ENCODE measurements around the gene EIF4G3. TPM values are rescaled to one million over a fixed set of nuclear protein-coding genes. Genes with fewer than 3 reads are reported as not detected.

The EIF4G3 gene
- polyA plus RNA-seq, 1 donor (not counting 4 experiments of a cell fraction or from before 2014, with no cell fraction given) = 44.6 TPM

GRCh38 chr1:21037091-21037490 is 139.6 kb downstream of the EIF4G3 start:
- dilution Hi-C loops (cut with MboI; ENCODE audit: extremely low pct_ligation_motif_present, low sequenced_read_pairs) = no loop called here
- H3K4me3 ChIP-seq (ENCODE audit: control insufficient read depth in 2 of 3, extremely low read depth in 1 of 3, insufficient read depth in 2 of 3, low read depth in 1 of 3, low read length in 3 of 3) = no peak overlapping the region
- no peaks in the 10 kb centered on the region for H3K9me1 ChIP-seq (ENCODE audit: control insufficient read depth, extremely low read depth, insufficient read depth, low read length)
- H3K4me1 ChIP-seq (ENCODE audit: control insufficient read depth, extremely low read depth, insufficient read depth, low read length) = no peaks in the 10 kb centered on the region
- no peak overlapping the region for H2AFZ ChIP-seq (ENCODE audit: control insufficient read depth, low read length)
- H3K4me2 ChIP-seq (ENCODE audit: control insufficient read depth, extremely low read depth, insufficient read depth, low read depth, low read length) = no peak overlapping the region
- no peaks in the 10 kb centered on the region for H3K9me3 ChIP-seq (ENCODE audit: control insufficient read depth, low read depth, low read length)
- TF ChIP-seq CTCF (optimal IDR thresholded peaks at IDR 0.05 in 1 of 3, IDR thresholded peaks at IDR 0.05 in 1 of 3, conservative IDR thresholded peaks at IDR 0.05 in 1 of 3; ENCODE audit: extremely low read depth in 1 of 3, insufficient read depth in 2 of 3, low read length in 3 of 3) (no peak), EZH2 (IDR thresholded peaks at IDR 0.05; ENCODE audit: low read length) (no peak)
- DNase-seq (ENCODE audit: low read depth, low spot score) (no peak), FAIRE-seq (no peak)
- no peaks in the 10 kb centered on the region for H3K36me3 ChIP-seq (ENCODE audit: control insufficient read depth in 2 of 2, extremely low read depth in 1 of 2, insufficient read depth in 2 of 2, low read length in 2 of 2)
- H3K79me2 ChIP-seq (ENCODE audit: control insufficient read depth, insufficient read depth, low read length) = peaks cover 32% of the 10 kb centered on the region
- H3K9ac ChIP-seq (ENCODE audit: control insufficient read depth, extremely low read depth, insufficient read depth, low read length) = no peak overlapping the region
- no peaks in the 10 kb centered on the region for H3K27me3 ChIP-seq (ENCODE audit: control insufficient read depth, extremely low read depth, insufficient read depth, low read length)
- H3K27ac ChIP-seq (ENCODE audit: control insufficient read depth, insufficient read depth, low read length) = no peak overlapping the region
- no peaks in the 10 kb centered on the region for H4K20me1 ChIP-seq (ENCODE audit: control insufficient read depth, extremely low read depth, insufficient read depth, low read length)

- H3K9ac ChIP-seq (ENCODE audit: control insufficient read depth, extremely low read depth, insufficient read depth, low read length) = no peak overlapping the region
- dilution Hi-C loops (cut with MboI; ENCODE audit: extremely low pct_ligation_motif_present, low sequenced_read_pairs) = no loop called here
- no peaks in the 10 kb centered on the region for H3K9me3 ChIP-seq (ENCODE audit: control insufficient read depth, low read depth, low read length)
- H3K9me1 ChIP-seq (ENCODE audit: control insufficient read depth, extremely low read depth, insufficient read depth, low read length) = no peaks in the 10 kb centered on the region
- FAIRE-seq (no peak), DNase-seq (ENCODE audit: low read depth, low spot score) (no peak)
- peaks cover 32% of the 10 kb centered on the region for H3K79me2 ChIP-seq (ENCODE audit: control insufficient read depth, insufficient read depth, low read length)
- no peaks in the 10 kb centered on the region for H3K4me1 ChIP-seq (ENCODE audit: control insufficient read depth, extremely low read depth, insufficient read depth, low read length)
- no peak overlapping the region for H3K4me2 ChIP-seq (ENCODE audit: control insufficient read depth, extremely low read depth, insufficient read depth, low read depth, low read length)
- H3K27ac ChIP-seq (ENCODE audit: control insufficient read depth, insufficient read depth, low read length) = no peak overlapping the region
- no peaks in the 10 kb centered on the region for H4K20me1 ChIP-seq (ENCODE audit: control insufficient read depth, extremely low read depth, insufficient read depth, low read length)
- H3K36me3 ChIP-seq (ENCODE audit: control insufficient read depth in 2 of 2, extremely low read depth in 1 of 2, insufficient read depth in 2 of 2, low read length in 2 of 2) = no peaks in the 10 kb centered on the region
- H3K4me3 ChIP-seq (ENCODE audit: control insufficient read depth in 2 of 3, extremely low read depth in 1 of 3, insufficient read depth in 2 of 3, low read depth in 1 of 3, low read length in 3 of 3) = no peak overlapping the region
- no peak overlapping the region for H2AFZ ChIP-seq (ENCODE audit: control insufficient read depth, low read length)
- H3K27me3 ChIP-seq (ENCODE audit: control insufficient read depth, extremely low read depth, insufficient read depth, low read length) = no peaks in the 10 kb centered on the region
- no peak for TF ChIP-seq EZH2 (IDR thresholded peaks at IDR 0.05; ENCODE audit: low read length)
- TF ChIP-seq CTCF (optimal IDR thresholded peaks at IDR 0.05 in 1 of 3, IDR thresholded peaks at IDR 0.05 in 1 of 3, conservative IDR thresholded peaks at IDR 0.05 in 1 of 3; ENCODE audit: extremely low read depth in 1 of 3, insufficient read depth in 2 of 3, low read length in 3 of 3) = no peak
These were observed 140.9 kb downstream of the EIF4G3 start for GRCh38 chr1:21035794-21036193.
